ENCODE data around the gene SLC37A3.
"Not testable (repeated sequence)": the region's sequence is repeated elsewhere in the genome, so short reads cannot be mapped to it uniquely, and the experiment has no call there.

- TF ChIP-seq, protein P1, sequence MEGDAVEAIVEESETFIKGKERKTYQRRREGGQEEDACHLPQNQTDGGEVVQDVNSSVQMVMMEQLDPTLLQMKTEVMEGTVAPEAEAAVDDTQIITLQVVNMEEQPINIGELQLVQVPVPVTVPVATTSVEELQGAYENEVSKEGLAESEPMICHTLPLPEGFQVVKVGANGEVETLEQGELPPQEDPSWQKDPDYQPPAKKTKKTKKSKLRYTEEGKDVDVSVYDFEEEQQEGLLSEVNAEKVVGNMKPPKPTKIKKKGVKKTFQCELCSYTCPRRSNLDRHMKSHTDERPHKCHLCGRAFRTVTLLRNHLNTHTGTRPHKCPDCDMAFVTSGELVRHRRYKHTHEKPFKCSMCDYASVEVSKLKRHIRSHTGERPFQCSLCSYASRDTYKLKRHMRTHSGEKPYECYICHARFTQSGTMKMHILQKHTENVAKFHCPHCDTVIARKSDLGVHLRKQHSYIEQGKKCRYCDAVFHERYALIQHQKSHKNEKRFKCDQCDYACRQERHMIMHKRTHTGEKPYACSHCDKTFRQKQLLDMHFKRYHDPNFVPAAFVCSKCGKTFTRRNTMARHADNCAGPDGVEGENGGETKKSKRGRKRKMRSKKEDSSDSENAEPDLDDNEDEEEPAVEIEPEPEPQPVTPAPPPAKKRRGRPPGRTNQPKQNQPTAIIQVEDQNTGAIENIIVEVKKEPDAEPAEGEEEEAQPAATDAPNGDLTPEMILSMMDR (IDR thresholded peaks at IDR 0.05) = not testable (repeated sequence)
- not testable (repeated sequence) for TF ChIP-seq POLR2A (IDR thresholded peaks at IDR 0.05)
These were observed 59.4 kb downstream of the SLC37A3 start for GRCh38 chr7:140338959-140339358.

All from ovary (tissue), 3 donors.